ENCODE data around the gene CLDN6.

The CLDN6 gene

DNA sequence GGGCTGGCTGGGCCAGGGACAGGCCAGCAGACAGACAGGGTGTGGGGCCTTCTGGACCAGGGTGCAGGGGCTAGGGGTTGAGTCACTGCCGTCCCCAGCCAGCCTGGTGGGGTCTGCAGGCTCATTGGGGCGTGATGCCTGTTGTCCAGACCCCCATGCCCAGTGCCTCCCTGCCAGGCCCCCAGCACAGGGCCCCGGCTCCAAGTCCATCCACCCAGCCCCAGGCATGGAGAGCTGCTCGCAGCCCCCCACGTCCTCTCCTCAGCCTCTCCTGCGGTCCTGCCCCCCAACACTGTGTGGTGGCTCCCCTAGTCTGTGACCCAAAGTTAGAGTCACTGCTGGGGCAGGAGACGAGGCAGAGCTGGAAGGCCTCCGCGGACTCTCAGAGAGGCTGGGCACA is 30.7 kb downstream of the CLDN6 start:
- no peak for DNase-seq (ENCODE audit: low read depth)

DNA sequence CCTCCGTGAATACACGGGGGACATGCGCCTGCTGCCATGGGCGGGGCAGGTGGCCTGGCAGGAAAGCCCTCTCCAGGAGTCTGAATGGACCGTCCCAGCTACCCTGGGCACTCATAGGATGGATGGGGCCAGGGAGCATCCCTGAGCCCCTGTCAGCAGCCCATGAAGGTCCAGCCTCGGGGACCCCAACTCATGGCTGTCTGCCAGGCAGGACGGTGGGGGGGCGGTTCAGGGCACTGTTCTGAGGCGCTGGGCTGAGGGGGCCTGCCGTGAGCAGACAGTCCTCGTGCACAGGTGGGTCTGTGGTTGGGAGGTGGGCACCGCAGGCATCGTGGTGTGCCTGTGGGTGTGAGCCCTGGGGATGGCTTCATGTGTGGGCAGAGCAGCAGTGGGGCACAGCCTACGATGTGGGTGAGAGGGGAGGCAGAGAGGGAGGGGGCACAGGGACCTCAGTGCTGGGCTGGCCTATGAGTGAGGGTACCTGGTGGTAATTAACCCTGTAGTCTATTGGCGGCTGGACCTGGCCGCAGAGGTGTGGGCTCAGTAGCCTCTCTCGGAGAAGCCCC is 31.3 kb downstream of the CLDN6 start:
- DNase-seq (ENCODE audit: low read depth): no peak

DNA sequence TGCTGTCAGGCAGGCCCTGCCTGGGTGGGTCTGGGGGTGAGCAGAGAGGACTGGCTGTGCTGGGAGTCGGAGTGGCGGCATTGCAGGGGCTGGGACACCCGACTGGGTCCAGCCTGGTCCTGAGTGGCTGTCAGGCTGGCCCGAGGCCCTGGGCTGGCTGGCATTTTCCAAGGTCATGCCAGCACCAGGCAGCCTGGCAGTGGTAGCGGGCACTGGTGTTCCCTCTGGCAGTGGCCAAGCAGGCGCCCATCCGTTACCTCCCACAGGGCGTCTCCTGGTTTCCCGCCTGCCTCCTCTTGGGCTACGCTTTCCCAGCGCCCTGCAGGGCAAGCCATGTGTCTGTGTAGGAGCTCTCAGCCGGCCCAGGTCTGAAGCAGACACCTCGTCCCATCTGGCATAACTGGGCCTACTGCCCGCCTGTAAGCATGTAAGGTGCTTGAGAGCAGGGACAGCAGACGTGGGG is 32.1 kb downstream of the CLDN6 start:
- no peak for DNase-seq (ENCODE audit: low read depth)

DNA sequence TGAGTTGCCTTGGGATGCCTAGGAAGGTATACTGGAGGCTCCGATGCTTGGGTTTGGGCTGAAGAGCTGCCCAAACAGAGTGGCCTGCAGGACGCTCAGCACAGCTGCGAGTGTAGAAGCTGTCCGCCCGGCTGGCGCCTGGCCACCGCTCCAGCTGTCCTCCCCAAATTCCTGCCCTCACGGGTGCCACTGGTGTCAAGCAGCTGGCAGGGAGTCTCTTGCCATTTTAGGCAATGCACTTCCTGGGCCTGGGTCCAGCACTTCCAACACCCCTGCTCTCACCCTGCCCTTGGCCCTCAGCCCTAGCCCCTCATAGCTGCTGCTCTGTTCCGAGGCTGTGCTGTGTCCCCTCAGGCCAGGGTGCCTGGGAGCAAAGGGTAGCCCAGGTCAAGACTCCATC is 32.5 kb downstream of the CLDN6 start:
- DNase-seq (ENCODE audit: low read depth): no peak

DNA sequence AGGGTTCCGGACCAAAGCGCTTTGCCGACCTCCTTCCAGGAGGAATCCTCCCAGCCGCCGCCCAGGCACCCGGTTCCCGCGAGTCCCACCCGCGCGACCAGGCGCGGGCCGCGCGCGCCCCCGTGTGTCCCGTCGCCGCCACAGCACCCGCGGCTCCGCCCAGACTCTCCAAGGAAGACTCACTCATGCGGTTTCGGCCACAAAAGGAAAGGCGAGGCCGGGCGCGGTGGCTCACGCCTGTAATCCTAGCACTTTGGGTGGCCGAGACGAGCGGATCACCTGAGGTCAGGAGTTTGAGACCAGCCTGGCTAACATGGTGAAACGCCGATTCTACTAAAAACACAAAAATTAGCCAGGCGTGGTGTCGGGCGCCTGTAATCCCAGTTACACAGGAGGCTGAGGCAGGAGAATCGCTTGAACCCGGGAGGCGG is 34.3 kb downstream of the CLDN6 start:
- no peak for DNase-seq (ENCODE audit: low read depth)

DNA sequence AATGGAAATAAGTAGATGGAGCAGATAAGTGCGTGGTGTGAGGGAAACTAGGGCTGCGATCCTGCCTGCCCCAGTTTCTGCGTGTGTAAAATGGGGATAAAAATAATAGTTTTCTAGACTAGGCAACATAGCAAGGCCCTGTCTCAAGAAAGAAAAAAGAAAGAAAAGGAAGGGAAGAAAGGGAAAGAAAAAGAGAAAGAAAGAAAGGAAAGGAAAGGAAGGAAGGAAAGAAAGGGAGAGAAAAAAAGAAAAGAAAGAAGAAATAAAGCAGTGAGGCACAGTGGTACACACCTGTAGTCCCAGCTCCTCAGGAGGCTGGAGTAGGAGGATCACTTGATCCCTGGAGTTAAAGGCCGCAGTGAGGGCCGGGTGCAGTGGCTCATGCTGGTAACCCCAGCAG is 35.6 kb downstream of the CLDN6 start:
- no peak for DNase-seq (ENCODE audit: low read depth)

DNA sequence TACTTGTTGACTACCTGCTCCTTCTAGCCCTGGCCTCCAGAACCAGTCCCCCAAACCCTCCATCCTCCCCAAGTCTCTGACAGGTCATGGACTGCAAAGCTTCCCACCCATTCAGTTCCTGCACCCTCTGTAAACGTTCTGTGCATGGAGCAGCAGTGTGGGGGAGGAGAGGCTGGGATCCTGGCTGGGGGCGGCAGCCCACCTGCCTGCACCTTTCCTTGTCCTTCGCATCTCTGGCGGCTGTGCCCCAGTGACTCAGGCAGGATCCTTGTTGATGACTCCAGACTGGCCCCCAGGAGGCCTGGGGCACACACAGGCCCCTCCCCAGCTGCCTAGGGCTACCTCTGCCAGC is 36.1 kb downstream of the CLDN6 start:
- DNase-seq (ENCODE audit: low read depth): no peak

DNA sequence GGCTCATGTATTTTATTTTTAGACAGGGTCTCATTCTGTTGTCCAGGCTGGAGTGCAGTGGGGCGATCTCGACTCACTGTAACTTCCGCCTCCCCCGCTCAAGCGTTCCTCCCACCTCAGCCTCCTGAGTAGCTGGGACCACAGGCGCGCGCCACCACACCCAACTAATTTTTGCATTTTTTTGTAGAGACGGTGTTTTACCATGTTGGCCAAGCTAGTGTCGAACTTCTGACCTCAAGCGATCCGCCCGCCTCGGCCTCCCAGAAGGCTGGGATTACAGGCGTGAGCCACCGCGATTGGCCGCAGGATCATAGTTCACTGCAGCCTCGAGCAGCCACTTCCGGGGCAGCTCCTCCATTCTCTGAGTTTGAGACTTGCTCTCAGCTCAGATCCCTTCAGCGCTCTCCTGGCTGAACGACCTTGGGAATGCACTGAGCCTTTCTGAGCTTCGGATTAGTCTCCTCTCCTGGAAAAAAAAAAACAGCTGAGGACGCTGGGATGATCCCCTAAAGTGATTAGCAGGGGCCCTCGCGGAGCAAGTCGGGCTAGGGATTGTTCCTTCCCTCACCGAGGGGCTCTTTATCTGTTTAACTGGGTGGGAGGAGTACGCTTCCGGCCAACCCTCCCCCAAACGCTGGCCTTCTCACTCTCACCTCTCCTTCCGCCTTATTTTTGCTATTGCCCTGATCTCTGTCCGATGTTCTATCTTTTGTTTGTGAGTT is 36.6 kb downstream of the CLDN6 start:
- no peak for DNase-seq (ENCODE audit: low read depth)

DNA sequence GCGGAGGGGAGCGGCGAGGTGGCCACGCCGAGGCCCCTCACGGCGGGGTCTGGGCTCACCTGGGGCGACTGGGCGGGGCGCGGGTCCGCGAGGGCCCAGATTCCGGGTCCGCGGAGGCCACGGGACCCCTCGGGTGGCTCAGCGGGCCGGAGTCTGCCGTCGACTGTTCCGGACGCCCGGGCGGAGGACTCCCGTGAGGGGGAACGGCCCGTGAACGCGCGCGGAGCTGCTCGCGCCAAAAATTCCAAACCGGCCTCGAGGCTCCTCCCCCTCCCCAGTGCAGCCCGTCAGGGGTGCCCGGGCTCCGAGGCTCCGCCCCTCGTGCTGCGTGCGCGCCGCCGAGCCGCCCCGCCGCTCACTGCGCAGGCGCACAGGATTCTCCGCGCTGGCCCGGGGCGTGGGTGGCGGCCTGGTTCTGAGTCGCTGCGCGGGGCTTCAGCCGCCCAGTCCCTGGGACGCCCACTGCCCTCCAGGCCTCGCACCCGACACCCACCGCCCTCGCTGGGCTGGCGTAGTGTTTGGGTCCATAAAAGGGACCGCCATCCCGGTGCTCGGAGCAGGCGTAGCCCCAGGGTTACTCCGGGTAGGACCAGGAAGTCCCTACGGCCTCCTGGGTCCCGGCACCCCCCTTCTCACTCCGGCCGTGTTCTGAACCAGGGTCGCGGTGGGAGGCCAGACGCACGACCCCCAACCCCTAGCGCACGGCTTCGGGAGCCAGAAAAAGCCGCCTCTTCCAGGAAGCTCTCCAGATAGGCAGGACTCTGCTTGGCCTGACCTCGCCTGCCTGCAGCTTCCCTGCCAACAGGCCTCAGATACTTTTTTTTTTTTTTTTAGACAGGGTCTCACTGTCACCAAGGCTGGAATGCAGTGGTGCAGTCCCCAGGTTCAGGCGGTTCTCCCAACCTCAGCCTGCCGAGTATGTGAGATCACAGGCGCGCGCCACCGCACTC is 37.5 kb downstream of the CLDN6 start, which contains the start of gene PKMYT1:
Gene PKMYT1, minus strand, starts transcription at position 220 of the 950 bp plus-strand sequence. CDS start 789 bp downstream, outside the sequence.
- DNase-seq (ENCODE audit: low read depth): no peak

DNA sequence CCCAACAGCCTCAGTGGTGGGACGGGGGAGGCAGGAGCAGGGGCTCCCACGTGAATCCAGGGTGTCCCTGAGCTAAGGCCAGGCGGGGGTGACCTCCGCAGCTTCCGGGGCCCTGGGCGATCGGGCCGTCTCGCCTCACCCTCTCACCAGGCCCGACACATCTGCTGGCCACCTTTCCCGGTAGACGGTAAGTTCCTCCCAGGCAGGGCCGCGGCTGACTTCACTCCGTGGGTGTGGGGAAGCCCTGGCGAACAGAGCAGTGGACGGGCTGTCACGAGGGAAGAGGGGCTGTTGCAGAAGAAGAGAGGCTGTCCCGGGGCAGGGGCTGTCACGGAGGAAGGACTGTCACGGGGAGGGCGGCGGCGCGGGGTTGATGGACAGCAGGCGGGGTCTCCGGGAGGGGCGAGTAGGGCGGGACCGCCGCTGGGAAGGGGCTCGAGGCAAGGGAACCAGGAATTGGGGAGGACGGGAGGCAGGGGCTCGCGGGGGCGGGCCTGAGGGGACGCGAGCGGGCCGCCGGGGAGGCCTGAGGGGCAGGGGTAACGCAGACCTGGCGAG is 38.2 kb downstream of the CLDN6 start:
- no peak for DNase-seq (ENCODE audit: low read depth)

DNA sequence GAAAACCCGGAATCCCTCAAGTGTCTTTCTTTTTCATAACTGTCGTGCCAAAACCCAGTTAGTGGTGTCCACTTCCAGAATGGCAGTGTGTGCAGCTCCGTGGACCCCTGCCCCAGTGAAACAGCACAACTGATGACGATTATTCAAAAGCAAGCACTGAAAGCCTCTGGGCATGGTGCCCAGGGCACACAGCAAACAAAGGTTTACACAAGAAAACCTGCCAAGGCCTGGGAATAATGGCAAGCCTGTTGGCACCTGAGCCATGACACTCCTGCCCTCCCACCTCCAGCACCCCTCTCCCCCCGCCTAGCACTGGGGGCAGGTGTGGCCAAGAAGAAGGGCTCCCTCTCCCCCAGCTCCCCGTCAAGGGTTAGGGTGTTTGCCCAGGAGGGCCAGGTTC is 40.5 kb downstream of the CLDN6 start:
- DNase-seq (ENCODE audit: low read depth): no peak

DNA sequence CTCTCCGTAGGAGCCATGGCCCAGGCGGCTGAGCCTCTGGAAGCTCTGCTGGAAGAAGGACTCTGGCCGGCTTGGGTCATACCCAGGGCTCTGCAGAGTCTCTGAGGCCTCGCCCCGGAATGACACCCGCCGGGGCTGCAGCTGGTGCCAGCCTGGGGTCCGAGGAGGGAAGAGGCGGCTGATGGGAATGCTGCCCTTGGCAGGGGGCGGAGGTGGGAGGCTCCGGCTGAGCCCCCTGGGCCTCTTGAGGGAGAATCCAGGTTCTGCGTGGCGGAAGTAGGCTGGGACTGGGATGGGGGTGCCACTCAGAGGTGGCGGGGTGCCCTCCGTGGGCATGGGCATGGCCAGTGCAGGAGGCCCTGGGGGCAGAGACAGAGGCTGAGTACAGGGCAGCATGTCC is 41.3 kb downstream of the CLDN6 start:
- no peak for DNase-seq (ENCODE audit: low read depth)

DNA sequence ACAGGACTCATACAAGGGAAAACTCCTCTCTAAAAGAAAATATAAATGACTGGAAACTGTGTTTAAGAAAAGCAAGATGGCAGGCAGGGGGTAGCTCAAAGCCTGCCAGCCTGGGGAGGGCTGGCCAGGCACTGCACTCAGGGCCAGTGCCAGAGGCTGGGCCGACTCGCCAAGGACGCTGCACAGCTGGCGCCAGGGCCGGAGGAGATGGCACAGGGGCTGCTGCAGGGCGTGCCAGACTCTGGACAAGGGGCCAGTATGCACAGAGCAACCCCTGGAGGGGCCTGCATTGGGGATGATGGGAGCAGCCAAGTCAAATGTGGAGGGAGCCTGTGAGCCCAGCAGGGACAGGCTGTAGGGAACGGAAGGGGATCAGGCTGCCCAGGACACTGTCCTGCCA is 41.8 kb downstream of the CLDN6 start:
- DNase-seq (ENCODE audit: low read depth): no peak

DNA sequence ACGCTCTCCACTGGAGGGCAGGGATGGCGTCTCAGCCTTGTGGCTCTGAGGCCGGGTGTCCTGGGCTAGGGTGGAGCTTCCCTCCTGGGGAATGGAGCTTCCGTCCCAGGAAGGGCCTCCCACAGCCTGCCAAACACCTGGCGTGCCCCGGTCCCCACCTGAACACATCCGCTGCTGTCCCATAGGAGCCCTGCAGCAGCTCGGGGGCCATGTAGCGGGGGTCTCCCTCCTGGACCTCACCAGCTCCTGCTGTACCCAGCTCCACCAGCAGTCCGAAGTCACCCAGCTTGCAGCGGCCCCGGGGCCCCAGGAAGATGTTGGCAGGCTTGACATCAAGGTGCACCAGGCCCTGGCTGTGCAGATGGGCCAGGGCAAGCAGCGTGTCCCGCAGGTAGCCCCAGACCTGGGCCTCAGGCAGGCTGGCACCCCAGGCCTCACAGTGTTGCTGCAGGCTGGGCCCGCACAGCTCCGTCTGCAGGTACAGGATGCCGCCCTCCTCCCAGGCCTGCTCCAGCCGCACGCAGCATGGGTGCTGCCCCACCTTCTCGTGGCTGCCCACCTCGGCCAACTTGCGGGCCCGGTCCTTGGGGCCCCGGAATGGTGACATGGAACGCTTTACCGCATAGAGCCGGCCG is 42.7 kb downstream of the CLDN6 start:
- no peak for DNase-seq (ENCODE audit: low read depth)

DNA sequence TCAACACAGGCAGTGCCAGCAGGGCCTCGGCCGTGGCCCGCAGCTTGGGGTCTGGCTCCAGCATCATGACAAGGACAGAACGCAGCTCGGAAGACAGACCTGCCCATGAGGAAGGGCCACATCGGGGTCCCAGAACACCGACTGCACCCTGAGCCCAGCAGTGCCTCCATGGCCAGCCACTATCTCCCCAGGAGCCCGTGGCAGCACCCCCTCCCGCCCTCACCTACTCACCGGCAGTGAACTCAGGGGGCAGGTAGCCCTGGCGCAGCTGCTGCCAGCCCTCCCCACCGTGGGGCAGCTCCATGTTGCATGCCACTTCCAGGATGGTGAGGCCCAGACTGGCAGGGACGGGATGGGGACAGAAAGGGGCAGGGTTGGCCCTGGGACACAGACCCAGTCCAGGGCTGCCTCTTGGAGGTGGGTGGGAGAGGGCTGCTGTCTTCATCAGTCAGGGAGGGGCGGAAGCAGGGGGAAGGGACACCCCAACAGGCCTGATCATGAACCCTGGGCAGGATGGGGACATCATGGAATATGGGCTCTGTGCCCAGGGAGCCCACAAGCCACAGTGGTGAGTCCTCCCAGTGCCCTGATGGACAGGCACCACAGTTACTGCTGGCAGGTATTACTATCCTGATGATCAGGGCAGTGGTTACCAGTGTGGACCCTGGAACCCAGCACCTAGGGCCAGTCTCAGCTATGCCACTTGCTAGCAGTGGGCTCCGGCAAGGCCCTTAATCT is 43.5 kb downstream of the CLDN6 start:
- DNase-seq (ENCODE audit: low read depth): no peak

DNA sequence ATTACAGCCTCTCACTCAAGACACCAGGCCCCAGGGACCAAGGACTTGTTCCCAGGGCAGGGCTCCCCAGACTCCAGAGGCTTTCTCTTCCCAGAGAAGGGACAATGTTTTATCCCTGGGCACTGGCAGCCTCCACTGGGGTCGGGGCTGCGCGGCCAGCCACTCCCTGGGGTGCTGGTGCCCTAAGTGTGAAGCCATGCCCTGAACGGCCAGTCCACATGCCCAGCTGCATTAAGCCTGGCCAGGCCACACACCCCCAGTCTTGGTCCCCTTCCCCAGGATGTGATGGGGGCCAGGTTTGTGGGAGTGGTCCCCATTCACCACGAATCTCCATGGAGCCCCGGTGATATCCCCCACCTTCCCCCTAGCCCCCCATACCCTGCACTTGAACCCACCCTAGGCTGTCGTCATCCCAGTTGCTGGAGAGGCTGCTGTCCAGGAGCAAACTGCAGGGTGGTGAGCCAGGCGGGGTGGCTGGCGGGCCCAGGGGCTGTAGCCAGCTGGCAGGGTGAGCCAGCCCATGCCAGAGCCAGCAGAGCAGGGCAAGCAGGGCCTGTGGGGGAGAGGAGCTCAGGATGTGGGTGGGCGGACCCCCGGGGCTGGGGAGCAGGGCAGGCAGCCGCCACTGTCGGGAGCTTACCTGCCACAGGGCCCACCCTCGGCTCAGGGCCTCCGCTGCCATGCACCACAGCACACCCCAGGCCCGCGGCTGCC is 44.2 kb downstream of the CLDN6 start:
- DNase-seq (ENCODE audit: low read depth): no peak

DNA sequence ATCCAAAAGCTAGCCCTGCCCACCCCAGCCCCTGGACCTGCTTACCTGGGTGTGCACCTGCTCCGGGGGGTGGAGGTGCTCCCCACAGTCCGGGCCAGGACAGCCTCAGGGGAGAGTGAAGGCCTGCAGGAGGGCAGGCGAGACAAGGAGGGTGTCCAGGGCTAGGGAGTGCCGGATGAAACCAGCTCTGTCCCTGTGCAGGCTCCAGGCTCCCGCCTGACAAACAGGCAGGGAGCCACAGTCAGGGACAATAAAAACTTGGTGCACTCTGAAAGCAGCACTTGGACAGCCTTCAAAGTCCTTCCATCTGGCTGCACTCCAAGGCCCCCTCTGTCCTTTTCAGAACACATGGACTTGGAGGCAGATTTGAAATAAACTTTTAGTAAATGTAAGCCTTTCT is 44.9 kb downstream of the CLDN6 start:
- DNase-seq (ENCODE audit: low read depth): no peak

DNA sequence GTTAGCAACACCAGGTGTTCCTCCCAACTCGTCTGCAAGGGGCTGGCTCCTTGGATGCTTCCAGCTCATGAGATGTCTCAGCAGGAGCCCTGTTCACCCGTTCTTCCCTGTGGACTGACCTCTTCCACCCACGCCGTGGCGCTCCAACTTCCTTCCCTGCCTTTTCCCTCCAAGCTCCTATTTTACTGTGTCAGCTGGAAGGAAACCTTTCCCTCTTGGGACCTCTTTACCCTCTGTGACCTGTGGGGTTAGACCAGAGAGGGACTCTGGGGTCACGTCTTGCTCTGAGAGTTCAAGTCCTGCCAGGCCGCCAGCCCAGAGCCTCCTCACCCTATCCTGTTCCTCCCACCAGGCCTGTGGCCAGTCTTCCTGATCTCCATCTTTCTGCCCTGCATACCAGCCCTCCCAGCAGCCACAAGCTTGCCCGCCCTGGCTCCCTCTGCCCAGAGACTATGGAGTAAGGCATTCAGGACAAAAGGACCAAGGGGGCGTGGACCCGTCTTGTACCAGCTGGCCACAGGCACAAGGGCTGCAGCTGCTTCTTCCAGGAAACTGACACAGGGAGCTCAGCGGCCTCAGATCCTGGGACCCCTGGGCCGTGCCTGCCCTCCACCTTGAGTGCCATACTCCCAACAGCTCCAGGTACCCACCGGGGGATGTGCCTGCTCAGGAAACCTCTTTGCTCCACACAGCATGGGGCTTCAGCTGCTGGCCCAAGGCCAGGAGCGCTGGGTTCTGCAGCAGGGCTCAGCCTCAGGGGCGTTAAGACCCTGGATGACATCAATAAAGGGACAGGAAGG is 45.8 kb downstream of the CLDN6 start:
- DNase-seq (ENCODE audit: low read depth): no peak

DNA sequence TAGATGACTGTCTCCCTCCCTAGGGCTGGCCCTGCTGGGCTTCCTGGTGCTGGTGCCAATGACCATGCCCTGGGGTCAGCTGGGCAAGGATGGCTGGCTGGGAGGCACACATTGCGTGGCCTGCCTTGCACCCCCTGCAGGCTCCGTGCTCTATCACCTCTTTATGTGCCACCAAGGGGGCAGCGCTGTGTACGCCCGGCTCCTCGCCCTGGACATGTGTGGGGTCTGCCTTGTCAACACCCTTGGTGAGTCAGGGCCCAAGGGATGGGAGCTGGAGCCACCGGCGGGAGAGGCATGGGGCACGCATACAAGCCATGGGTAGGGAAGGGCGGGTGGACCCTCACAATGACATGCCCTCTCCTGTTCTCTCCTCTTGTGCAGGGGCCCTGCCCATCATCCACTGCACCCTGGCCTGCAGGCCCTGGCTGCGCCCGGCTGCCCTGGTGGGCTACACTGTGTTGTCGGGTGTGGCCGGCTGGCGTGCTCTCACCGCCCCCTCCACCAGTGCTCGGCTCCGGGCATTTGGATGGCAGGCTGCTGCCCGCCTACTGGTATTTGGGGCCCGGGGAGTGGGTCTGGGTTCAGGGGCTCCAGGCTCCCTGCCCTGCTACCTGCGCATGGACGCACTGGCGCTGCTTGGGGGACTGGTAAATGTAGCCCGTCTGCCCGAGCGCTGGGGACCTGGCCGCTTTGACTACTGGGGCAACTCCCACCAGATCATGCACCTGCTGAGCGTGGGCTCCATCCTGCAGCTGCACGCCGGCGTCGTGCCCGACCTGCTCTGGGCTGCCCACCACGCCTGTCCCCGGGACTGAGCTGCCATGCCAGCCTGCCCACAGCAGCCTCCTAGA is 46.6 kb downstream of the CLDN6 start:
- DNase-seq (ENCODE audit: low read depth): no peak

Measured in non-pigmented ciliary epithelial cell (primary cell).